GM04503 (cell line): ENCODE measurements around the gene EIF4E1B.
"Not testable (repeated sequence)": the region's sequence is repeated elsewhere in the genome, so short reads cannot be mapped to it uniquely, and the experiment has no call there.

ENCODE experiments used
- DNase-seq: peaks from one replicate; pipeline ENCODE4 v3.0.0-alpha.2; 2012; ENCODE audit warnings: low read depth

EIF4E1B gene

GRCh38 chr5:176629853-176630680, at the start of gene EIF4E1B, which contains the start of gene SNCB:
EIF4E1B (plus strand) TSS chr5:176630675; CDS start chr5:176642788, 12,113 bp downstream.
SNCB (minus strand) TSS chr5:176630534; CDS start chr5:176629654, 880 bp downstream.
- DNase-seq, result no peak

- no peak for DNase-seq
Observed at GRCh38 chr5:176581361-176581760, 49.1 kb upstream of the EIF4E1B start.

GRCh38 chr5:176583076-176583475, 47.4 kb upstream of the EIF4E1B start:
- no peak for DNase-seq

GRCh38 chr5:176587398-176587797, 43.1 kb upstream of the EIF4E1B start:
- DNase-seq, result no peak

GRCh38 chr5:176588297-176588696, 42.2 kb upstream of the EIF4E1B start:
- no peak for DNase-seq

GRCh38 chr5:176589039-176589769, 41.3 kb upstream of the EIF4E1B start:
- DNase-seq, result no peak

GRCh38 chr5:176590035-176590717, 40.3 kb upstream of the EIF4E1B start:
- no peak for DNase-seq

- DNase-seq, result not testable (repeated sequence)
Observed at GRCh38 chr5:176591667-176592066, 38.8 kb upstream of the EIF4E1B start.

- DNase-seq, result no peak
Observed at GRCh38 chr5:176592573-176592972, 37.9 kb upstream of the EIF4E1B start.

- no peak for DNase-seq
Observed at GRCh38 chr5:176593273-176593869, 37.1 kb upstream of the EIF4E1B start.

GRCh38 chr5:176594554-176594953, 35.9 kb upstream of the EIF4E1B start:
- DNase-seq, result no peak

- no peak for DNase-seq
Observed at GRCh38 chr5:176595386-176595943, 35.0 kb upstream of the EIF4E1B start.

GRCh38 chr5:176596069-176596644, 34.3 kb upstream of the EIF4E1B start:
- DNase-seq, result no peak

- DNase-seq, result no peak
Observed at GRCh38 chr5:176596689-176597416, 33.6 kb upstream of the EIF4E1B start.

GRCh38 chr5:176597417-176598389, 32.8 kb upstream of the EIF4E1B start:
- DNase-seq, result no peak

- DNase-seq, result not testable (repeated sequence)
Observed at GRCh38 chr5:176599749-176600430, 30.6 kb upstream of the EIF4E1B start.

GRCh38 chr5:176601901-176602482, 28.5 kb upstream of the EIF4E1B start:
- DNase-seq, result no peak

- DNase-seq, result no peak
Observed at GRCh38 chr5:176603091-176603490, 27.4 kb upstream of the EIF4E1B start.

- no peak for DNase-seq
Observed at GRCh38 chr5:176606032-176606431, 24.4 kb upstream of the EIF4E1B start.
